Measurements from ENCODE around the gene GPC5. TPM values are rescaled to one million over a fixed set of nuclear protein-coding genes. Genes with fewer than 3 reads are reported as not detected.
"Not testable (repeated sequence)": the region's sequence is repeated elsewhere in the genome, so short reads cannot be mapped to it uniquely, and the experiment has no call there.

GPC5 gene
- total RNA-seq, 1 donor from 2014 or later = 0.24 TPM

DNA sequence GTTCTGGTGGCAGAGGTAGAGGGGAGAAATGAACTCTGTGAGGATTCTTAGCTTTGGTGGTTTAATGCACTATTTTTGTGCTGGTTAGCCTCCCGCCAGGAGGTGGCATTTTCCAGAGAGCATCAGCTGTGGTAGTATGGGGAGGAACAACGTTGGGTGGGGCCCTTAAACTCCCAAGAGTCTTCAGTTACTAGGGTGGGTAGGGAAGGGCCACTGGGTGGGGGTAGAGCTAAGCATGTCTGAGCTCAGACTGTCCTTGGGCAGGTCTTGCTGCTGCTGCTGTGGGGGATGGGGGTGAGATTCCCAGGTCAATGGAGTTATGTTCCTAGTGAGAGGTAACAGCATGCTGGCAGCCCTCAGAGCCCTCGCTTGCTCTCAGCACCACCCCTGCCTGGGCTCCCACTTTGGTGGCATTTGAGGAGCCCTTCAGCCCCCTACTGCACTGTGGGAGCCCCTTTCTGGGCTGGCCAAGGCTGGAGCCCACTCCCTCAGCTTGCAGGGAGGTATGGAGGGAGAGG lies 897.8 kb downstream of the GPC5 start:
- H3K27me3 Mint-ChIP-seq; CTCF ChIA-PET; intact Hi-C loops (cut with micrococcal nuclease); H3K4me1 Mint-ChIP-seq; POLR2A ChIA-PET; H3K27ac Mint-ChIP-seq; DNase-seq; H3K4me3 Mint-ChIP-seq; ATAC-seq (ENCODE audit: low read depth); H3K36me3 Mint-ChIP-seq (ENCODE audit: low read depth): not testable (repeated sequence)
- H3K9me3 Mint-ChIP-seq = peaks cover 14% of the 10 kb centered on the region

DNA sequence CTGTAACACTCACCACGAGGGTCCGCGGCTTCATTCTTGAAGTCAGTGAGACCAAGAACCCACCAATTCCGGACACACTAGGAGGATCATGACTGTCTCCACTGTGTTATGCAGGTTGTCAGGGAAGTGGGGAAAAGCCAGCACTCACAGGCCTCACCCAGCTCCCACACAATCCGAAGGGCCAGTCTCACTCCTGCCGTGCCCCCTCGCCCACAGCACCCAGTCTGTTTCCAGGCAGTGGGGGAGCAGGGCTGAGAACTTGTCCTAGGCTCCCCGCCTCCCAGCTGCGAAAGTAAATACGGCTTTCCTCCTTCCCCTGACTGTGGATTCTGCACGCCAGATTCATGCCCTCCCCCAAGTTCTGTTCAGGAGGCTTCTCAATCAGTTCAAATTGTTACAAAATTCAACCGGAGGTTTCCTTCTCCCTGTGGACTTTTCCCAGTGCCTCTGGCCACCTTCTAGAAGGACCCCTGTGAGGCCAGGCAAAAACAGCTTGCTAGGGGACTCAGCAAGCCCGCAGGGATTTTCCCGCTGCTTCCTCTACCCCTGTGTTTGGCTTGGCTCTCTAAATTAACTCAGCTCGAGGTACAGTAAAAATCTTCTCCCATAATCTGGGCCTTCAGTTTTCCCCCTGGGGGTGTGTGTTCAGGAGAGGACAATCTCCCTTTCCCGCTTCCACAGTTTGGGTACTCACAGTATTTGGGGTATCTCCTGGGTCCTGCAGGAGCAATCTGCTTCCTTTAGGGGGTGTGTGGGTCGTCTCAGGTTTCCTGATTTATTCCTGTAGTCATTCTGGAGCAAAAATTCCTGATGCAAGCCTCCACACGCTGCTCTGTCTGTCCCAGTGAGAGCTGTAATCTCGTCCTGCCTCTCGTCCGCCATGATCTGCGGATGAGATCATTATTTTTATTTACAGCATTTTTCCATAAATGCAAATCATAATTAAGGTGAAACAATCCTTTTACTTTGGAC lies 899.8 kb downstream of the GPC5 start:
- no peaks in the 10 kb centered on the region for H3K27me3 Mint-ChIP-seq
- no peak overlapping the region for H3K4me3 Mint-ChIP-seq
- H3K36me3 Mint-ChIP-seq (ENCODE audit: low read depth) = no peaks in the 10 kb centered on the region
- H3K9me3 Mint-ChIP-seq = peaks cover 6% of the 10 kb centered on the region
- H3K27ac Mint-ChIP-seq = no peak overlapping the region
- POLR2A ChIA-PET = no interaction called here
- no peaks in the 10 kb centered on the region for H3K4me1 Mint-ChIP-seq
- CTCF ChIA-PET = no interaction called here
- DNase-seq (no peak), ATAC-seq (ENCODE audit: low read depth) (no peak)
- intact Hi-C loops (cut with micrococcal nuclease) = no loop called here
- TF ChIP-seq, protein P1, sequence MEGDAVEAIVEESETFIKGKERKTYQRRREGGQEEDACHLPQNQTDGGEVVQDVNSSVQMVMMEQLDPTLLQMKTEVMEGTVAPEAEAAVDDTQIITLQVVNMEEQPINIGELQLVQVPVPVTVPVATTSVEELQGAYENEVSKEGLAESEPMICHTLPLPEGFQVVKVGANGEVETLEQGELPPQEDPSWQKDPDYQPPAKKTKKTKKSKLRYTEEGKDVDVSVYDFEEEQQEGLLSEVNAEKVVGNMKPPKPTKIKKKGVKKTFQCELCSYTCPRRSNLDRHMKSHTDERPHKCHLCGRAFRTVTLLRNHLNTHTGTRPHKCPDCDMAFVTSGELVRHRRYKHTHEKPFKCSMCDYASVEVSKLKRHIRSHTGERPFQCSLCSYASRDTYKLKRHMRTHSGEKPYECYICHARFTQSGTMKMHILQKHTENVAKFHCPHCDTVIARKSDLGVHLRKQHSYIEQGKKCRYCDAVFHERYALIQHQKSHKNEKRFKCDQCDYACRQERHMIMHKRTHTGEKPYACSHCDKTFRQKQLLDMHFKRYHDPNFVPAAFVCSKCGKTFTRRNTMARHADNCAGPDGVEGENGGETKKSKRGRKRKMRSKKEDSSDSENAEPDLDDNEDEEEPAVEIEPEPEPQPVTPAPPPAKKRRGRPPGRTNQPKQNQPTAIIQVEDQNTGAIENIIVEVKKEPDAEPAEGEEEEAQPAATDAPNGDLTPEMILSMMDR (IDR thresholded peaks at IDR 0.05) = no peak

DNA sequence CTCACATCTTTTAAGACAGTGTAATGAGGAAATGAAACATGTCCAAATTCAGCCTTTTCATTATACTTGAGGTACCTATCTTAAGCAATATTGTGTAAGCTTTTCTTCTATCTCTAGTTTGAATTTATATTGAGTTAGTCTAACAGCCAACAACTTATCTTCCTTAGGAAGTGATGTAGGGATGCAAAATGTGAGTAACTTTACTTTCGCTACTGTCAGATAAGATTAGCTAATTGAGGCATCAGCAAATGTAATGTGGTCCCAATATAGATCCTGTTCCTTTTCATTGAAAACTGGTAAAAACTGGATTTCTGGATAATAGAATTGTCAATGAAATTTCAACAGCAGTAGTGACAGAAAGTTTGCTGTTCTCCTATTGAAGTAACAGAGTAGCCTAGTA lies 902.2 kb downstream of the GPC5 start:
- Mint-ChIP-seq H3K27me3 (no peaks in the 10 kb centered on the region), H3K4me3 (no peak overlapping the region), H3K4me1 (no peaks in the 10 kb centered on the region), H3K9me3 (peaks cover 6% of the 10 kb centered on the region), H3K36me3 (ENCODE audit: low read depth) (no peaks in the 10 kb centered on the region), H3K27ac (no peak overlapping the region)
- TF ChIP-seq, protein P1 (IDR thresholded peaks at IDR 0.05) = no peak
- no peak for DNase-seq
- intact Hi-C loops (cut with micrococcal nuclease) = no loop called here
- CTCF ChIA-PET = no interaction called here
- ATAC-seq (ENCODE audit: low read depth) = no peak
- POLR2A ChIA-PET = no interaction called here

DNA sequence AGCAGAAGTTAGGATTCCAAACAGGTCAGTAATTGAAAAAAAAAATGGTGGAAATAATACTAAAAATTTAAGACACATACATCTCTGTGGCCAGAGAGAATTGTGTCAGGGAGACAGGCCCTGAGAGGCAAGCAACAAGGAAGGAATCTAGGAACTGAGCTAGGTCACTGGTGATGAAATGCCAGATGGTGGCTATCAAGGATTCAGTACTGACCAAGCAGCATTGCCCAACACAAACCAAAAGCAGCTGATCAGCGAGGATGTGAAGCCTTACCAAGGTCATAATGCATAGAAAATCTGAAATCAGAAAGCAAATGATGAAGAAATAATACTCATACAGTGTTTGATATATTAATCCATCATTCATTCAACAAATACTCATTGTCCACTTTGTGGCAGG lies 905.0 kb downstream of the GPC5 start:
- ATAC-seq (ENCODE audit: low read depth) (no peak), DNase-seq (no peak)
- CTCF ChIA-PET = no interaction called here
- Mint-ChIP-seq H3K27ac (no peak overlapping the region), H3K36me3 (ENCODE audit: low read depth) (no peaks in the 10 kb centered on the region), H3K27me3 (no peaks in the 10 kb centered on the region), H3K9me3 (peaks cover 5% of the 10 kb centered on the region), H3K4me1 (no peaks in the 10 kb centered on the region), H3K4me3 (no peak overlapping the region)
- POLR2A ChIA-PET = no interaction called here
- TF ChIP-seq, protein P1 (IDR thresholded peaks at IDR 0.05) = no peak
- intact Hi-C loops (cut with micrococcal nuclease) = no loop called here

DNA sequence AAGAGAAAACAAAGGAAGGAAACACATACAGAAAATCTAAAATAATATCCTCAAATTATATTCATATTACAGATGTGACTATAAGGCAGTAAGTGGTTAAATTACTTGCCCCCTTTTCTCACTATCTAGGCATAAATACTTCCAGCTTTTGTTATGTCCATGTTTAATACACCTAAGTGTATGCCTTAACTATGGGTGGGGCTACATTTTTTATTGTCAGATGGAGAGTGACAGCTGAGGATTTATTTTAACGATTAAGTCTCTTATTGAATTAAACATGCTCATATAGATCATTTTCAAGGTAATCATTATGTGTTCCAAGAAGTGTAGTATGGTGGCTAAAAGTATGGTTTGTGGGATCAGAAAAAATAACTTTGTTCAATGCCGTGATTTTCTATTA lies 909.3 kb downstream of the GPC5 start:
- no peak for ATAC-seq (ENCODE audit: low read depth)
- H3K36me3 Mint-ChIP-seq (ENCODE audit: low read depth) = no peaks in the 10 kb centered on the region
- CTCF ChIA-PET = no interaction called here

More for the DNA sequence above, 909.3 kb downstream of the GPC5 start:
- Mint-ChIP-seq H3K27ac (no peak overlapping the region), H3K4me1 (no peaks in the 10 kb centered on the region), H3K4me3 (no peak overlapping the region), H3K9me3 (peaks cover 13% of the 10 kb centered on the region), H3K27me3 (no peaks in the 10 kb centered on the region)
- POLR2A ChIA-PET = no interaction called here
- DNase-seq = no peak
- intact Hi-C loops (cut with micrococcal nuclease) = no loop called here
- TF ChIP-seq, protein P1 (IDR thresholded peaks at IDR 0.05) = no peak
